Esophagus squamous epithelium (tissue), 4 donors: ENCODE results near the gene ARNT2.

Experiments used
- CTCF ChIP-seq, 6 experiments: fragments of 450-650 bp in 4 of 6; fragments of 200-600 bp in 2 of 6; sonication (generic) in 2 of 6; IDR thresholded peaks; one replicate each; pipeline ENCODE4 v1.5.1; 2016 to 2019; ENCODE audit warnings: antibody characterized with exemption in 6 of 6, mild to moderate bottlenecking in 4 of 6, moderate library complexity in 4 of 6
- POLR2A ChIP-seq, 4 donors: fragments of 450-650 bp; IDR thresholded peaks; one replicate each; pipeline ENCODE4 v1.6.1; 2017; ENCODE audit warnings: antibody characterized with exemption in 4 of 4, mild to moderate bottlenecking in 4 of 4, moderate library complexity in 3 of 4

- TF ChIP-seq CTCF (IDR thresholded peaks at IDR 0.05) (no peak), POLR2A (IDR thresholded peaks at IDR 0.05) (no peak)
Measured at GRCh38 chr15:80588801-80589200, 184.6 kb downstream of the ARNT2 start.
